Measurements from ENCODE around the gene IDI2. TPM values are rescaled to one million over a fixed set of nuclear protein-coding genes. Genes with fewer than 3 reads are reported as not detected.
"Not testable (repeated sequence)": the region's sequence is repeated elsewhere in the genome, so short reads cannot be mapped to it uniquely, and the experiment has no call there.

The IDI2 gene
- total RNA-seq, 1 donor, result not detected

DNA sequence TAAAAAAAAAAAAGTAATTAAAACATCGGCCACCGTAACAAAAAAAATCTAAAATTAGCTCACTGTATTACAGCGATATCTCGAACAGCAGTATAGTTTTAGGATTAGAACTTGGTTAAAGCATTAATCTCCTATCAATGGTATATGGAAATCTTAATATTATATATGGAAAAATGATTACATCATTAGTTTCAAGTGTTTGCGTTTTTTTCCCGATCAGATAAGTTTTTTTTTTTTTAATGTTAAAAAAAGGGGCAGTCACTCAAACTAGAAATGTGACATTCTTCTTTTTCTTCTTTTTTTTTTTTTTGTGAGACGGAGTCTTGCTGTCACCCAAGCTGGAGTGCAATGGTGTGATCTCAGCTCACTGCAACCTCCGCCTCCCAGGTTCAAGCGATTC is 15.9 kb upstream of the IDI2 start:
- Histone ChIP-seq H3K4me3 (ENCODE audit: insufficient read depth, low read length) (no peak overlapping the region), H4K20me1 (ENCODE audit: insufficient read depth, low read length) (peaks cover 13% of the 10 kb centered on the region), H3K36me3 (ENCODE audit: insufficient read depth, low read length) (peaks cover 33% of the 10 kb centered on the region), H3K27me3 (ENCODE audit: insufficient read depth, low read length) (no peaks in the 10 kb centered on the region), H3K4me2 (ENCODE audit: insufficient read depth, low read length) (no peak overlapping the region), H3K9me3 (ENCODE audit: low read depth, low read length) (no peaks in the 10 kb centered on the region), H3K4me1 (ENCODE audit: insufficient read depth, low read length) (no peaks in the 10 kb centered on the region), H3K27ac (ENCODE audit: low read depth, low read length) (no peak overlapping the region), H3K79me2 (ENCODE audit: insufficient read depth, low read length) (peaks cover 35% of the 10 kb centered on the region), H2AFZ (ENCODE audit: low read length) (no peak overlapping the region)
- TF ChIP-seq, protein P1, sequence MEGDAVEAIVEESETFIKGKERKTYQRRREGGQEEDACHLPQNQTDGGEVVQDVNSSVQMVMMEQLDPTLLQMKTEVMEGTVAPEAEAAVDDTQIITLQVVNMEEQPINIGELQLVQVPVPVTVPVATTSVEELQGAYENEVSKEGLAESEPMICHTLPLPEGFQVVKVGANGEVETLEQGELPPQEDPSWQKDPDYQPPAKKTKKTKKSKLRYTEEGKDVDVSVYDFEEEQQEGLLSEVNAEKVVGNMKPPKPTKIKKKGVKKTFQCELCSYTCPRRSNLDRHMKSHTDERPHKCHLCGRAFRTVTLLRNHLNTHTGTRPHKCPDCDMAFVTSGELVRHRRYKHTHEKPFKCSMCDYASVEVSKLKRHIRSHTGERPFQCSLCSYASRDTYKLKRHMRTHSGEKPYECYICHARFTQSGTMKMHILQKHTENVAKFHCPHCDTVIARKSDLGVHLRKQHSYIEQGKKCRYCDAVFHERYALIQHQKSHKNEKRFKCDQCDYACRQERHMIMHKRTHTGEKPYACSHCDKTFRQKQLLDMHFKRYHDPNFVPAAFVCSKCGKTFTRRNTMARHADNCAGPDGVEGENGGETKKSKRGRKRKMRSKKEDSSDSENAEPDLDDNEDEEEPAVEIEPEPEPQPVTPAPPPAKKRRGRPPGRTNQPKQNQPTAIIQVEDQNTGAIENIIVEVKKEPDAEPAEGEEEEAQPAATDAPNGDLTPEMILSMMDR (IDR thresholded peaks at IDR 0.05; ENCODE audit: extremely low read depth, low read depth, low read length), result no peak
- DNase-seq (ENCODE audit: insufficient read length, low spot score, missing footprints), result no peak

DNA sequence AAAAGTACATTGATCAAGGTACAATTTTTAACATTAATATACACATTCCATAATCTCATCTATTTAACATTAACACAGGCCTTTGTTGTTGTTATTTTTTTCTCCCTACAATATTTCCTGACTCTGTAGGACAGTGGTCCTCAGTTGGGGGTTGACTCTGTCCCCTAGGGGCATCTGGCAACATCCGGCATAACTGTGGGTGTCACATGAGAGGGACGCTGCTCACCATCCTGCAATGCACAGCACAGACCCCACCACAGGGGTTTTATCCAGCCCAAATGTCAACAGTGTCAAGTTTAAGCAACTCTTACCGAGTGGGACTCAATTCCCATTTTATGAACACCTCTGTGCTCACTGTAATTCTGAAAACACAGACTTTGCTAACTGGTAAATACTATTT is 14.5 kb upstream of the IDI2 start:
- Histone ChIP-seq H3K4me1 (ENCODE audit: insufficient read depth, low read length) (no peaks in the 10 kb centered on the region), H3K27ac (ENCODE audit: low read depth, low read length) (no peak overlapping the region), H3K4me3 (ENCODE audit: insufficient read depth, low read length) (no peak overlapping the region), H3K36me3 (ENCODE audit: insufficient read depth, low read length) (peaks cover 33% of the 10 kb centered on the region), H3K4me2 (ENCODE audit: insufficient read depth, low read length) (no peak overlapping the region), H3K79me2 (ENCODE audit: insufficient read depth, low read length) (peaks cover 22% of the 10 kb centered on the region), H2AFZ (ENCODE audit: low read length) (no peak overlapping the region), H4K20me1 (ENCODE audit: insufficient read depth, low read length) (peaks cover 5% of the 10 kb centered on the region), H3K27me3 (ENCODE audit: insufficient read depth, low read length) (no peaks in the 10 kb centered on the region), H3K9me3 (ENCODE audit: low read depth, low read length) (no peaks in the 10 kb centered on the region)
- DNase-seq (ENCODE audit: insufficient read length, low spot score, missing footprints), result no peak
- TF ChIP-seq, protein P1 (IDR thresholded peaks at IDR 0.05; ENCODE audit: extremely low read depth, low read depth, low read length), result no peak

DNA sequence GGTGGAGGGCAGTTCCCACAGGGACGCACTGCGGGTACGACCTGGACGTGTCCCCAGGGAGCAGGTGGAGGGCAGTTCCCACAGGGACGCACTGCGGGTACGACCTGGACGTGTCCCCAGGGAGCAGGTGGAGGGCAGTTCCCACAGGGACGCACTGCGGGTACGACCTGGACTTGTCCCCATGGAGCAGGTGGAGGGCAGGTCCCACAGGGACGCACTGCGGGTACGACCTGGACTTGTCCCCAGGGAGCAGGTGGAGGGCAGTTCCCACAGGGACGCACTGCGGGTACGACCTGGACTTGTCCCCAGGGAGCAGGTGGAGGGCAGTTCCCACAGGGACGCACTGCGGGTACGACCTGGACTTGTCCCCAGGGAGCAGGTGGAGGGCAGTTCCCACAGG is 13.1 kb upstream of the IDI2 start:
- not testable (repeated sequence) for H4K20me1 ChIP-seq (ENCODE audit: insufficient read depth, low read length); H3K4me2 ChIP-seq (ENCODE audit: insufficient read depth, low read length)
- peaks cover 33% of the 10 kb centered on the region for H3K36me3 ChIP-seq (ENCODE audit: insufficient read depth, low read length)

DNA sequence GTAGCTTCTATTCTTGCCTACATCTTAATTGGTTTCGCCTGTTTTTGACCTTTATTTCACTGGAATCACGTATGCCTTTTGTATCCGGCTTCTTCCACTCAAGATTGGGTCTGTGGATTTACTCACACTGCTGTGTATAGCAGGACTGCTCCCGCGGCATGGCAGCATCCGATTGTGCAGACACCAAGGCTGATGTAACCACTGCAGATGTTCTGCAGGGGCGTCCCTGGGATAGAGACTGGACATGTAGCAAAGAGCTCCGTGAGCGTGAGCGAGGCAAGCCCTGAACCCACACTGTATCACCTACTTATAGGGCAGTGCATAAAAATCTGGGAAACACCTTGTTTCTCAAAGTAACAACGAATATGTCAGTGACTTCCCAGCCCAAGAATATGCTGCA is 11.4 kb upstream of the IDI2 start:
- Histone ChIP-seq H4K20me1 (ENCODE audit: insufficient read depth, low read length) (no peaks in the 10 kb centered on the region), H3K4me1 (ENCODE audit: insufficient read depth, low read length) (no peaks in the 10 kb centered on the region), H2AFZ (ENCODE audit: low read length) (no peak overlapping the region), H3K27ac (ENCODE audit: low read depth, low read length) (no peak overlapping the region), H3K79me2 (ENCODE audit: insufficient read depth, low read length) (no peaks in the 10 kb centered on the region), H3K27me3 (ENCODE audit: insufficient read depth, low read length) (no peaks in the 10 kb centered on the region), H3K4me2 (ENCODE audit: insufficient read depth, low read length) (no peak overlapping the region), H3K36me3 (ENCODE audit: insufficient read depth, low read length) (peaks cover 22% of the 10 kb centered on the region), H3K4me3 (ENCODE audit: insufficient read depth, low read length) (no peak overlapping the region), H3K9me3 (ENCODE audit: low read depth, low read length) (no peaks in the 10 kb centered on the region)
- TF ChIP-seq, protein P1 (IDR thresholded peaks at IDR 0.05; ENCODE audit: extremely low read depth, low read depth, low read length), result no peak
- DNase-seq (ENCODE audit: insufficient read length, low spot score, missing footprints), result no peak

More for the DNA sequence above, 13.1 kb upstream of the IDI2 start:
- H3K4me3 ChIP-seq (ENCODE audit: insufficient read depth, low read length); H3K27me3 ChIP-seq (ENCODE audit: insufficient read depth, low read length); H3K4me1 ChIP-seq (ENCODE audit: insufficient read depth, low read length); H3K27ac ChIP-seq (ENCODE audit: low read depth, low read length); H3K9me3 ChIP-seq (ENCODE audit: low read depth, low read length); H2AFZ ChIP-seq (ENCODE audit: low read length); H3K79me2 ChIP-seq (ENCODE audit: insufficient read depth, low read length); DNase-seq (ENCODE audit: insufficient read length, low spot score, missing footprints): not testable (repeated sequence)
